Measurements from ENCODE around the gene FAM222B.
"Not testable (repeated sequence)": the region's sequence is repeated elsewhere in the genome, so short reads cannot be mapped to it uniquely, and the experiment has no call there.

FAM222B gene

DNA sequence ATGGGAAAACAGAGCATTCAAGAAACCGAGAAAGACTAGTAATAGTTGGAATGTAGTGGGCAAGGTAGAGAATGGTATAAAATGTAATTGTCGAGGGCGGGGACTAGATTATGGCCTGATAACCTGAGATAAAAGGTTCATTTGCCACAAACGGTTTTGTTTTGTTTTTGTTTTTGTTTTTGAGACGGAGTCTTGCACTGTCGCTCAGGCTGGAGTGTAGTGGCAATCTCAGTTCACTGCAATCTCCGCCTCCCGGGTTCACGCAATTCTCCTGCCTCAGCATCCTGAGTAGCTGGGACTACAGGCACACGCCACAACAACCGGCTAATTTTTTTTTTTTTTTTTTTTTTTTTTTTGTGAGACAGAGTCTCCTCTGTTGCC lies 112.7 kb downstream of the FAM222B start:
- no peak for DNase-seq (ENCODE audit: low read depth, low spot score)

DNA sequence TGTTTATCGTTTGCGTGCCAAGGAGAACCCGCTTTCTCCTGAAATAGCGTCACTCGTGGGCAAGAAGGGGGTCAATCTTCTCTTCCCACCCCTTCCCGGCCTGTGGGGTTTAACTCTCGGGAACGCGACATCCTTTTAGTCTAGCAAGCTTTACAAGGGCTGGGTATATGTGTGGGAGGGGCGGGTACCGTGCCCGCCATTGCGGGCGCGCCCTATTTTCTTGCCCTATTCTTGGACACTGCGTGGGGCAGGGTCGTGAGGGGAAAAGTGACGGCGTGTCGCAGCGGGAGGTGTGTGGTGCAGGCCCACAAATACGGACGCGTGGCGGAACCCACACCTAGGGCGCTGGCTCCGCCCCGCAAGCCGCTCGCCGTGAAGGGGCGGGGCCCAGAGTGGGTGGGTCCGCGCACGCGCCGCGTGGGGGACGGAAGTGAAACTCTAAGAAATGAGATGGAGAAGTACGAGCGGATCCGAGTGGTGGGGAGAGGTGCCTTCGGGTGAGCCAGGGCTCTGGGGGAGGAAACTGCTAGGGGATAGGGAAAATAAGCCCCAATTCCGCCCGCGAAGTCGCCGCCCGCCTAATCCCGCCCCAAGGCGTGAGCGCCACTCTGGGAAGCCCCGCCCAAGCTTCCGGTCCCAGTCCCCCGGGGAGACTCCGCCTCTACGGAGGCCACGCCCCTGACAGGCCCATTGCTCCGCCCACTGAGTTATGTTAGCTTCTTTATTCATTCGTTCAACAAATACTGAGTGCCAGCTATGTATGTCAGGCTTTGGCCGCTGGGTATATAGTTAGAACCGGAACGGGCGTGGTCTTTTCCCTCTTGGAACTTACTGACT lies 114.0 kb downstream of the FAM222B start, which contains the start of gene NEK8:
Gene NEK8 (plus strand): TSS at position 425 of the 837 bp plus-strand sequence. CDS start 26 bp downstream, at position 451.
- DNase-seq (ENCODE audit: low read depth, low spot score) = peak; percentile 93

DNA sequence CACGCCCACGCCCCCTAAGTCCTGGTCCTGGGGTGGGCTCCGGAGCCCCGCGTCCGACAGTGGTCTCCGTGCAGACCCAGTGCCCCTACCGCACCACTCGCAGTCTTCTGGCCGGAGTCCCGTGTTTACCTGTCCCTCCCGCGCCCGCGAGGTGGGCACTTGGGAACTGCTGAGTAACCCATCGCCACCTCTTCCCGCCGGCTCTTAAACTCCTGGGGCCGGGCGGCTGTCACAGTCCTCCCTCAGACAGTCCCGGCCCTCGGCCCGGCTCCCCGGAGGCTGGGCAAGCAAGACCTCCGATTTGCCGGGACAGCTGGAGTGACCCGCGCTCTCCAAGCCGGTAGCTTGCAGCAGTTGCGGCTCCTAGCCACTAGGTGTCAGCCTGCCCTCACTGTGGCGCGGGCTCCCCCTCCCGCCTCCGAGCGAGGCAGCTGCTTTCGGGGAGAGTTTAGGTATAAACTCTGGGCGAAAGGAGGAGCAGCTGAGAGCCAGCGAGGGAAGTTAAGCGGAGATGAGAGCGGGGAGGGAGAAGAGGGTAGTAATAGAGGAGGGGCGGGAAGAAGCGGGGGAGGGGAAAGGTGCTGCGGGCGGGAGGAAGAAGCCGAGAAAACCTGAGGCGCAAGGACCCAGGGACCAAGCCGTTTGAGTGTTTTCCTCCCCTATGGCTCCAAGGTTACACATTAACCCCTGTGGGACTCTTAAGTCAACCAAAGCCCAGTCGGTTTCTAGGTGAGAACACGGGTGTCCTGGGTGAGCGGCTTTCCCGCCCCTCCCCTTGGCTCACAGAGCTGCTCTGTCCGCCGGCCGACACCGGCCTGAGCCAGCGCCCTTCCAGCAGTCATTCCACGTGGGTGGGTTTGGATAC lies 115.7 kb downstream of the FAM222B start:
- peak; percentile 99 for DNase-seq (ENCODE audit: low read depth, low spot score)

DNA sequence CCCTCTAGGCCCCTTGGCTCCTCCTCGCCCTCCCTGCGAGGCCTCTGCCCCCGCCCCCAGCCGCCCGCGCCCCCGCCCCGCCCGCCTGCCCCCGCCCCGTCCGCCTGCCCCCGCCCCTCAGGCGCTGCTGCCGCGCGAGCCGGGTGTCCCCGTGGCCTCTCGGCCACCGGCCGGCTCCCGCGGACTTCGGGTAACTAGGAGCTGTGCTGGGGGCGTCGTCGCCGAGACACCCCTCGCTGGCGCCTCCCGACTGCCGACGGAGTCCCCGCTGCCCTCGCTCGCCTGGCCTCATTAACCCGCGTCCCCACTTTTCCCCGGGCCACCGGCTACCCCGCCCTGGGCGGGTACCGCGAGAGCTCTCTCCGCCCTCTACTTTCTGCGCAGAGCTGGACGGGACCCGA lies 116.4 kb downstream of the FAM222B start, which contains the start of gene TLCD1:
Gene TLCD1 (minus strand): TSS at position 8 of the 401 bp plus-strand sequence. CDS start 136 bp downstream, outside the sequence.
- no peak for DNase-seq (ENCODE audit: low read depth, low spot score)

DNA sequence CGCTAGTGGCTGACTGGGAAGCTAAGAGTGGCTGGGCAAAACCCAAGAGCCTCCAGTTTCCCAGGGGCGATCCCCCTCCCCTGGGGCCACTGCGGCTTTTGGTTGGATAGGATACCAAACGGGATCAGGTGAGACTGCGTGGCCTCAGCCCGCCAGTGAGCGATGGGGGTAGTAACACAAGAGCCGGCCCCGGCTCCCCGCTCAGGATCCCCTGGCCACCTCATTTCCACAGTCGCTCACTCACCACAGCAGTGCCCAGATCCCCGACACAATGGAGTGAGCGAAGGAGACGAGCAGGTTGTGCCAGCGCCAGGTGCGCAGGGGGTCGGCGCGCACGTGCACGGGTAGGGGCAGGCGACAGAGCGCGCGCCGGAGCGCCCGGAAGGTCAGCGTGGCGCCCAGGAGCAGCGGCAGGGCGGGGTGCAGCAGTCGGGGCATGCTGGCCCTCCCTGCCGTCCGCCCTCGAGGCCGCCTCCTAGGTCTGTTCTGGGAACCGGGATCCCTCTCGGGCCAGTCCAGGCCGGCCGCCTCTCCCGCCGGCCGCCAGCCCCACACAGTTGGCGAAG lies 116.8 kb downstream of the FAM222B start:
- DNase-seq (ENCODE audit: low read depth, low spot score) = peak; percentile 92

DNA sequence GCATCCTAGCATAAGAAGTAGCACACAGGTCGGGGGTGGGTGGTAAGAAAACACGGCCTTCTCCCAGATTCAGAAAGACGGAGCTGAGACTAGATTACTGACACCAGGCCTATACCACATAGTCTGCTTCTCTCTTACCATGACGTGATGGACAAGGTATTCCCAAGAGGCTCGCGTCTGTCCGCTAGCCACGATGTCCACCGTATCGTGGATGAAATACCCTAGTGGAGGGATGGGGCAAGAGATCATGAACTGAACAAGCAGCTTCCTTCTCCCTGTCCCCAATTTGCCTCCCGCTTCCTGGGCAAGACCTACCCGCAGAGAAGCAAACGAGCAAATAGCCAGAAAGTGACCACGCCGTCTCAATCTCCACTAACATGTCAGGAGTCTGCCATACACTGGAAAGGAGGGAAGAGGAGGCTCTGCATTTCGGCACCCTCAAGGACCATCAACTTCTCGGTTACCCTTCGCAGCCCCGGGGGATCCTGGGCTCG lies 117.4 kb downstream of the FAM222B start:
- no peak for DNase-seq (ENCODE audit: low read depth, low spot score)

DNA sequence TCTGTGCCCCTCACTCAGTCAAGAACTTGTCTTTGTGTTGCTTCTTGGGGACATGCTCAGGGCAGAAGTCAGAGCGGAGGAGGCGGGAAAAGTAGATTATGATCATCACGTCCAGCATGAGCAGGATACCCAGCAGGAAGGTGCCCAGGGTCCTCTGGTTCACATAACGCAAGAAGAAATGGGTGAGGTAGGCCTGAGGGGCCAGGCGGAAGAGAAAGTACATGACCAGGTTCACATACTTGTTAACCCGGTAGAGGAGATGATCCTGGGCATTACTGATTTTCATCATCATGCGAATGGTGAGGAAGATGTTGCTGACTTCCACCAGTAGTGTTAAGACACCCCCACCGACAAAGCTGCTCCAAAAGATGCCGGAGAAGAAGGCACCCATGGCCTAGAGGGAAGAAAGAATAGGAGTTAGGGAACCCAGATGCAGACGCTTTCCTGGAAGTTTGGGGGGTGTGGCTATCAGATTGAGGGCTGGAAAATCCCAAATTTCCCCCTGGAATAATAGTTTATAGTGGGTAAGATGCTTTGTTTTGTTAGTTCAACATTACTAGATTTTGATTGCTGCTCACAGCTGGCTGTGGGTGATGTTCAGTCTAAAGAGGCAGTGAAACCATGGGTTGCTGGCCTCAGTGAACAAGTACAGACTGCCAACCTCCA lies 118.0 kb downstream of the FAM222B start:
- DNase-seq (ENCODE audit: low read depth, low spot score) = no peak

DNA sequence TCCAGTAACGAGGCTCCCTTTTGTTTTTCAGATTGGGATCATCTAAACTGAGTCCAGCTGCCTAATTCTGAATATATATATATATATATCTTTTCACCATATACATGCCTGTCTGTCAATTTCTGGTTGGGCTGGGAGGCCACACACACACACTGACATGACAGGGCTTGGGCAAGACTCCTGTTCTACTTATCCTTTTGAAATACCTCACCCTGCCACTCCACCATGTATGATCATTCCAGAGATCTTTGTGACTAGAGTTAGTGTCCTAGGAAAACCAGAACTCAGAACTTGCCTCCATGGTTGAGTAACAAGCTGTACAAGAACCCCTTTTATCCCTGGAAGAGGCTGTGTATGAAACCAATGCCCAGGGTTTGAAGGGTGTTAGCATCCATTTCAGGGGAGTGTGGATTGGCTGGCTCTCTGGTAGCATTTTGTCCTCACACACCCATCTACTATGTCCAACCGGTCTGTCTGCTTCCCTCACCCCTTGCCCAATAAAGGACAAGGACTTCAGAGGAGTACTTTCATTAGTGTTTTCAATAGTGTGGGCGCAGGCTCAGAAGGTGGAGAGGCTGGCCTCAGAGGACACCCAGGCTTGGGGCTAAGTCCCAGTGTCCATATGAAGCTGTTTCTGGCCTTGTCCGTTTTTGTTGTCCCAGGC lies 118.6 kb downstream of the FAM222B start:
- not testable (repeated sequence) for DNase-seq (ENCODE audit: low read depth, low spot score)

DNA sequence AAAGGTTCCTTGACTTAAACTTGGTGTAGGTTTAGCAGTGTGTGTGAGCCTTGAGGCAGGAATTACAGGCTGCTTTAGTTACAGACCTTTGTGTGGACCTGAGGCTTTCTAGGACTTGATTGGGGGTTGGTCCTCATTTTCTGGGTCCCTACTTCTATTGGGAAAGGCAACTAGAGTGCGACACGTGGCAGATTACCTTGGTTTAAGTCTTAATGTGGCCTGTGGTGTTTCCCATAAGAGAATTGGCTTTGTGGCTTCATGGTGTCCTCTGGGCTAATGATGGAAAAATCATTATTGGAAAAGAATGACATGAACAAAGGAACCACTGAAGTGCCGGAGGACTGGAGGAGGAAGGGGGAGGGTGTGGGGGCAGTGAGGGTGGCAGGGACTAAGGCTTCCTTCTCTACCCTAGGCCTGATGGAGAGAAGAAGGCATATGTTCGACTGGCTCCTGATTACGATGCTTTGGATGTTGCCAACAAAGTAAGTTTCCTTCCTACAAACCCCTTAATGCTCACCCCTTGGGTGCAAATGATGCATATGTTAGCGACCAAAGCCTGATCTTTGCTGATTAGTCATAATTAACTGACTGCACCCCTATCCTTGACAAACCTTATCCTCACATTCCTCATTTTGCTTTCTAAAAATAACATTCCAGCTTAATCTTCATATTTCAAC lies 119.3 kb downstream of the FAM222B start:
- DNase-seq (ENCODE audit: low read depth, low spot score) = no peak

DNA sequence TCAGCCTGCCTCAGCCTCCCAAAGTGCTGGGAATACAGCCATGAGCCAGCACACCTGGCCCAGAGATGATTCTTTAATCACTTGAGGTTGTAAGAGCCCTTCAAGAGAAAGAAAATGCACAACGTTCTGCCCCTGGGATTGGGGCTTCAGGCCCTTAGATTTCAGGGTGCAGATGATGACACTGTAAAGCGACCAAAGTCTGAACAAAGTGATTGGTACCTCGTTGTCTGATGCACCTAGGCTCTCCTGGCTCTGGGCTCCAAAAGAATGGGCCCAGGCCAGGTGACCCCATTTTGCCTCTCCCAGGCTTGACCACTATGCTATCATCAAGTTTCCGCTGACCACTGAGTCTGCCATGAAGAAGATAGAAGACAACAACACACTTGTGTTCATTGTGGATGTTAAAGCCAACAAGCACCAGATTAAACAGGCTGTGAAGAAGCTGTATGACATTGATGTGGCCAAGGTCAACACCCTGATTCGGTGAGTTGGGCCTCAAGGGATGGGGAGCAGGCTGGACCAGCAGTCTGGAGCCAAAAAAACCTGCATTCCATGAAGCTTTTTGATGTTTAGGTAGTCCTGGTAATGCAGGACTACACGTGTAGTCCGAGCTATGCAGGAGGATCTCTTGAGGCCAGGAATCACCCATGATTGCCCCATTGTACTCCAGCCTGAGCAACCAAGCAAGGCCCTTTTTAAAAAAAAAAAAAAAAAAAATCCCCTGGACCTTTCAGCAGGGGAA lies 120.0 kb downstream of the FAM222B start:
- no peak for DNase-seq (ENCODE audit: low read depth, low spot score)

DNA sequence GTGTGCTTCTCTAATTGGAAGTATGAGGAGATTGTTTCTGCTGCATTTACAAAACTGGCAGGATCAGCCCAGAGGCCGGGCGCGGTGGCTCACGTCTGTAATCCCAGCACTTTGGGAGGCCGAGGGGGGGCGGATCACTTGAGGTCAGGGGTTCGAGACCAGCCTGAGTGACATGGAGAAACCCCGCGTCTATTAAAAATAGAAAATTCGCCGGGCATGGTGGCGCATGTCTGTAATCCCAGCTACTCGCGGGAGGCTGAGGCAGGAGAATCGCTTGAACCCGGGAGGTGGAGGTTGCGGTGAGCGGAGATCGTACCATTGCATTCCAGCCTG lies 121.6 kb downstream of the FAM222B start:
- DNase-seq (ENCODE audit: low read depth, low spot score) = not testable (repeated sequence)

DNA sequence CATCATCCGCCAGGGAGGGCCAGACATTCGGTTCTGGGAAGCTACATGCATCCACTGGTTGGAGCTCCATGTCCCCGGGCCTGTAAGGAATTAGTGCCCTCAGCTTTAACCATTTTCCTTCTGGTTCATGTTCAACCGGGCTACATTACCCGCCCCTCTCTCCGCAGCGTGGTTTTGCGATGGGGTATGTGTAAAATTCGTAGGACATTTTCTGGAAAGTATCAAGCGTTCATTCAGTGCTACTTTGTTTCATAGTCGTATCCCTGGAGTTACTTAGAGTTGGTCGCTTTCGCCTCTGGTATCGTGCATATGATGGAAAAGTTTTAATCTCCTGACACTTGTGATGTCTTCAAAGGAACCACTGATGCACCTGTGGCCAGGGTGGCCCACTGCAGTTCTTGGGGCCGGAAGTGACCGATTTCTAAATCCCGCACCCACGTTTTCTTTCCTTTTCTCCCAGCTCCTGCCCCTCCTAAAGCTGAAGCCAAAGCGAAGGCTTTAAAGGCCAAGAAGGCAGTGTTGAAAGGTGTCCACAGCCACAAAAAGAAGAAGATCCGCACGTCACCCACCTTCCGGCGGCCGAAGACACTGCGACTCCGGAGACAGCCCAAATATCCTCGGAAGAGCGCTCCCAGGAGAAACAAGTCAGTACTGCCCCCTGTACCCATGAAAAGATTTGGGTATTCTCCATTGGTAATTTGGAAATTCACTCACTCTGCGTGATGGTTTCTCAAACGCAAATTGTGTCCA lies 122.2 kb downstream of the FAM222B start:
- DNase-seq (ENCODE audit: low read depth, low spot score) = no peak

DNA sequence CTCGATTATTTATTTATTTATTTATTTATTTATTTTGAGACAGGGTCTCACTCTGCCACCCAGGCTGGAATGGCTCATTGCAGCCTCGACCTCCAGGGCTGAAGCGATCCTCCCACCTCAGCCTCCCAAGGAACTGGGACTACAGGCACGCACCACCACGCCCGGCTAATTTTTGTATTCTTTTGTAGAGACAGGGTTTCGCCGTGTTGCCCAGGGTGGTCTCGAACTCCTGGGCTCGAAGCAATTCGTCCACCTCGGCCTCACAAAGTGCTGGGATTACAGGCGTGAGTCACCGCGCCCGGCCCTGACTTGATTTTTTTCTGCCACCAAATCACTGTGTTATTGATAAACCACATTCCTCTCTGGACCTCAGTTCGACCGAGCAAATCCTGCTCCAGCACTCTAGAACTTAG lies 123.6 kb downstream of the FAM222B start:
- no peak for DNase-seq (ENCODE audit: low read depth, low spot score)

DNA sequence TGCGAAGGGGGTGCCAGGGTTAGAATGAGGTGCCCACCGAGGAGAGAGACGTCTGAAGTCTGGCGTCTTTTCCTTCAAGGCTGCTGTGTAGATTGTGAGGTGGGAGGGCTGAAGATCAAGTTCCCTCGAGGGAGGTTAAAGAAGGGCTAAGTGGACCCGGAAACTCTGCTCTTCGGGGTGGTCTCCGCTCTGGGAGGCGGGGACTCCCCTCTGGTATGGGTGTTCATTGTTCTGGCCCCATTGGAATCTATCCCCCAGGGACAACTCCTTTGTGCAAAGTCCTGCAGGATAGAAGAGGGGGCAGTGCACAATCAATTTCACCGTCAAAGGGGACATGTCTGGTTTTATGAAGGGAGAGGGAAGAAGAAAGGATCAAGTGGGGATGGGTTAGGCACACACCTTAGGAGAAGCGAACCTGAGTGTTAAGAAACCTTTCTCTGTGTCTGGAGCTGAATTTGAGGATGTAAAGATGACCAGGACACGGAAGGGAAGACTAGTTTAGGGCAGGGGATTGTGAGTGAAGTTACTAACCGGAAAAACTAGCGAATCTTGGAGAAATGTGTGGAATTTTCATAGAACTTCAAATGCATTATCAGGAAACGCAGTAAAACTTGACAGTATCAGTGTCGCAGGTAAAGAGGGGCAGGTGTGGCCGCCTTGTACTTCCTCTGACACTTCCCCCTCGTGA lies 124.1 kb downstream of the FAM222B start:
- DNase-seq (ENCODE audit: low read depth, low spot score) = no peak

DNA sequence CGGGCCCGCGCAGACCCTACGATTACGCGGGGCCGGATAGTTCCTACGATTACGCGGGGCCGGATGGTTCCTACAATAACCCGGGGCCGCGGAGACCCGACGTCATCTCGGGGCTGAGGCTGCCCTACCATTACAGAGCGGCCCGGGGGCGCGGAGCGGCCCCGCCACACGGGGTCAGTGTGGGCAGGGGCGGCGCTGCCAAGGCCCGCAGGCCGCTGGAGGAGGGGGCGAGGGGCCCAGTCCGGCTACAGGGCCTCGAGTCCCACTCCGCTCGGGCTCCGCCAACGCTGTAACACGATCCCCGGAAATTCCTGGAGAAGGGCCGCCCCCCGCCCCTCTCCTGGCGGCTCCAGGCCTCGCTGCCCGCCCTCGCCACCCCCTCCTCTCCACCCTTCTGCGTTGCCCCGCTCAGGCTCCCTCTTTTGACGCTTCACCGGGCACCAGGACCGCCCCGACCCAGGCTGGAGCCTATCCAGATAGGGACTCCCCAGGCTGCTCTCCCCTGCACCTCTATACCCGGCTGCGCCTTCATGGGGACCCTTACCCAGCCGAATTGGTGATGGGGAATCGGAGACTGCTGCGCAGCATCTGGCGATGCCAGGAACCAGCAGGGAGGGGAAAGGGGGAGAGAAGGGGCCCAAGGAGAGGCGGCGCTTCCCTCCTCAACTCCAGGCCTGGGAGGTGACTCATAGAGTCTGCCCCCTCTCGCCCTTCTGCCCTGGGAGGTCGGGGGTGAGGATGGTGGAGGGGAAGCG lies 124.8 kb downstream of the FAM222B start, which contains the start of gene RAB34:
Gene RAB34 (minus strand): TSS at position 291 of the 755 bp plus-strand sequence. CDS start 602 bp downstream, outside the sequence.
- DNase-seq (ENCODE audit: low read depth, low spot score) = peak; percentile 93

DNA sequence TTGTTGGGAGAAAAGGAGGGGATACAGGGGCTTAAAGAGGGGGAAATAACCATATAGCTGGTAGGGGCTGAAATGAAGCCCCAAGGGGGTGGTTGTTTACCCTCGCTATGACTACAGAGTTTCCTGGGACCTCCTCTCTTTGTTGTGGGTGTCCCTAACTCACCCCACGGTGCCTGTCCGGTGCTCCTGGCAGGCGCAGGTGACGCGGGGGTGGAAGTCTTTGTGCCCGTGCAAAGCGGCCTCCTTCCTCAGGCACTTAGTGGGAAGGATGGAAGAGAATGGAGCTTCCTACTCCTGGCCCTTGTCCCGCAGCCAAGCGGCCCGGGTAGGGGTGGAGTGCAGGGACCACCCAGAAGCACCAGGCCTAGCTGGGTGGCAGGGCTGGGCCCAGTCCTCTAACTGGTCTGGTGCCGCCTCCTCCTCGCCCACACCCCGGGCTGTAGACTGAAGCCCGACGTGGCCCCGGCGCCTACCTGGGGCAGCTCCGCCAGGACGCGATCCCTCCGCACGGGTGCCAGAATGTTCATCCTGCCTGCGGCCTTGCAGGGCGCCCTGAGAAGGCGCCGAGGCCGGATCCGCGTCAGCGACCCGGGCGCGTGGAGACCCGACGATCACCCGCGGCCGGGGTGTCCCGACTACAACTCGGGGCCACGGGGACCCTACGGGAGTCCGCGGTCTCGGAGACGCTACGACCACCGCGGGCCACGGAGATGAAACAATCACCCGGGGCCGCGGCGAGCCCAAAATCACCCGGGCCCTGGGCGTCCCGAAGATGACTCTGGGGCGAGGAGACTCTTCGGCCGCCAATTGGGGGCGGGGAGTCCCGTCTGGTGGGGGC lies 125.6 kb downstream of the FAM222B start:
- peak; percentile 69 for DNase-seq (ENCODE audit: low read depth, low spot score)
